HCT116 (cell line): ENCODE data around the gene CDH4. TPM values are rescaled to one million over a fixed set of nuclear protein-coding genes. Genes with fewer than 3 reads are reported as not detected.

ENCODE experiments used
- ATAC-seq: fragments of 200-7000 bp; cut with Tn5 transposase; 2 replicates; pipeline ENCODE4 v1.9.1; 2020; ENCODE audit warnings: mild to moderate bottlenecking, moderate library complexity
- BruUV-seq: library from RNA; stranded (reverse); fragments of 400-500 nt; replicated peaks from 2 replicates; lab custom pipeline; 2021; lab: Mats Ljungman, UMichigan
- CTCF ChIA-PET: fragments of 300-600 bp; sonication (Branson Sonifier 250); formaldehyde crosslinking; loops from one replicate; lab custom pipeline; 2021; ENCODE audit warnings: antibody characterized with exemption; lab: Charles Lee
- POLR2A ChIA-PET: fragments of 300-600, 350-600 bp; sonication (Branson Sonifier 250); formaldehyde crosslinking; loops from one replicate; lab custom pipeline; 2021; ENCODE audit warnings: antibody characterized with exemption; lab: Charles Lee
- RAD21 ChIA-PET, 2 experiments: fragments of 300-600 bp; sonication (Branson Sonifier 250); formaldehyde crosslinking; loops; one replicate each; lab custom pipeline; 2023; ENCODE audit warnings: low total read pairs in 2 of 2; ENCODE audit not compliant: uncharacterized antibody in 2 of 2, unreplicated experiment in 2 of 2, low non-redundant PET in 1 of 2; lab: Charles Lee
- DNase-seq: peaks from one replicate; pipeline ENCODE4 v3.0.0-alpha.2; 2010; ENCODE audit warnings: low read depth, low spot score
- H2AFZ ChIP-seq: fragments of 200-600 bp; shearing (Covaris generic), sonication (generic); 2 replicates; pipeline ENCODE4 v1.6.1; 2017; ENCODE audit warnings: low read depth, mixed run types, mixed read lengths, antibody characterized with exemption, low read length; ENCODE audit not compliant: poor library complexity, severe bottlenecking
- H3K27ac ChIP-seq: 2 replicates; pipeline ENCODE4 v1.5.1; 2012; ENCODE audit warnings: low read depth, low read length
- H3K27me3 ChIP-seq: fragments of 200-600 bp; sonication (generic); 2 replicates; pipeline ENCODE4 v1.6.1; 2016; ENCODE audit warnings: mixed run types, low read length, mixed read lengths; ENCODE audit not compliant: insufficient read depth
- H3K36me3 ChIP-seq, 2 experiments: fragments of 200-500 bp in 1 of 2; fragments of 200-600 bp in 1 of 2; sonication (Bioruptor generic) in 1 of 2; sonication (generic) in 1 of 2; 2 replicates each; pipeline versions ENCODE4 v1.5.1 to v1.6.1; 2014 to 2016; ENCODE audit warnings: low read length in 2 of 2, inconsistent platforms in 1 of 2, mixed read lengths in 1 of 2, mixed run types in 1 of 2; ENCODE audit not compliant: insufficient read depth in 2 of 2, control insufficient read depth in 1 of 2
- H3K4me1 ChIP-seq, 2 experiments: fragments of 200-600 bp in 1 of 2; sonication (generic) in 1 of 2; 2 replicates each; pipeline versions ENCODE4 v1.5.1 to v1.6.1; 2012 to 2017; ENCODE audit warnings: low read length in 2 of 2, inconsistent platforms in 1 of 2, mild to moderate bottlenecking in 1 of 2, mixed read lengths in 1 of 2, mixed run types in 1 of 2, moderate library complexity in 1 of 2; ENCODE audit not compliant: insufficient read depth in 2 of 2, control insufficient read depth in 1 of 2
- H3K4me2 ChIP-seq: fragments of 200-600 bp; sonication (generic); 2 replicates; pipeline ENCODE4 v1.6.1; 2017; ENCODE audit warnings: mixed run types, low read length, mixed read lengths
- H3K4me3 ChIP-seq, 2 experiments: fragments of 200-600 bp in 1 of 2; sonication (generic) in 1 of 2; replicated peaks in 1 of 2; 2 replicates each; pipeline ENCODE4 v1.5.1; 2011 to 2016; ENCODE audit warnings: low read length in 2 of 2, control low read depth in 1 of 2, low read depth in 1 of 2, mild to moderate bottlenecking in 1 of 2, mixed read lengths in 1 of 2, mixed run types in 1 of 2
- H3K79me2 ChIP-seq: fragments of 200-600 bp; sonication (generic); 2 replicates; pipeline ENCODE4 v1.6.1; 2017; ENCODE audit warnings: mild to moderate bottlenecking, mixed run types, low read length, moderate library complexity, mixed read lengths; ENCODE audit not compliant: insufficient read depth
- H3K9ac ChIP-seq: fragments of 200-600 bp; sonication (generic); 2 replicates; pipeline ENCODE4 v1.6.1; 2016; ENCODE audit warnings: low read length, mixed read lengths
- H3K9me2 ChIP-seq: fragments of 200-600 bp; sonication (generic), shearing (Covaris generic); 2 replicates; pipeline ENCODE4 v1.6.1; 2017; ENCODE audit warnings: mixed run types, mild to moderate bottlenecking, moderate library complexity; ENCODE audit not compliant: insufficient read depth
- H3K9me3 ChIP-seq, 2 experiments: fragments of 200-500 bp in 1 of 2; fragments of 200-600 bp in 1 of 2; sonication (Bioruptor generic) in 1 of 2; sonication (generic) in 1 of 2; 2 replicates each; pipeline ENCODE4 v1.6.1; 2014 to 2017; ENCODE audit warnings: low read length in 2 of 2, mixed read lengths in 2 of 2, inconsistent platforms in 1 of 2, low read depth in 1 of 2, mild to moderate bottlenecking in 1 of 2, mixed run types in 1 of 2, moderate library complexity in 1 of 2; ENCODE audit not compliant: control insufficient read depth in 1 of 2, insufficient read depth in 1 of 2
- H4K20me1 ChIP-seq: fragments of 200-600 bp; sonication (generic), shearing (Covaris generic); 2 replicates; pipeline ENCODE4 v1.6.1; 2017; ENCODE audit warnings: mixed run types, mild to moderate bottlenecking, moderate library complexity; ENCODE audit not compliant: insufficient read depth
- ATF3 ChIP-seq: IDR thresholded peaks from 2 replicates; pipeline ENCODE4 v1.6.1; 2012
- CBX3 ChIP-seq: IDR thresholded peaks from 2 replicates; pipeline ENCODE4 v1.6.1; 2012; ENCODE audit warnings: low read depth
- EGR1 ChIP-seq: IDR thresholded peaks from 2 replicates; pipeline ENCODE4 v1.6.1; 2012; ENCODE audit warnings: low read depth
- ELF1 ChIP-seq: IDR thresholded peaks from 2 replicates; pipeline ENCODE4 v1.6.1; 2012; ENCODE audit warnings: low read depth, borderline replicate concordance
- EZH2 ChIP-seq: fragments of 200-600 bp; sonication (generic); IDR thresholded peaks from 2 replicates; pipeline ENCODE4 v1.6.1; 2017; ENCODE audit warnings: antibody characterized with exemption, mixed run types
- FOSL1 ChIP-seq: IDR thresholded peaks from 2 replicates; pipeline ENCODE4 v1.6.1; 2012; ENCODE audit warnings: low read depth
- JUND ChIP-seq: IDR thresholded peaks from 2 replicates; pipeline ENCODE4 v1.6.1; 2012
- MAX ChIP-seq: IDR thresholded peaks from 2 replicates; pipeline ENCODE4 v1.6.1; 2012
- POLR2AphosphoS5 ChIP-seq: IDR thresholded peaks from 2 replicates; pipeline ENCODE4 v1.6.1; 2011; ENCODE audit warnings: mild to moderate bottlenecking, low read depth, low read length, moderate library complexity
- SP1 ChIP-seq: IDR thresholded peaks from 2 replicates; pipeline ENCODE4 v1.6.1; 2012; ENCODE audit warnings: low read depth
- SRF ChIP-seq: IDR thresholded peaks from 2 replicates; pipeline ENCODE4 v1.6.1; 2012; ENCODE audit warnings: low read depth
- TCF7L2 ChIP-seq: IDR thresholded peaks from 2 replicates; pipeline ENCODE4 v1.7.0; 2011; ENCODE audit warnings: borderline replicate concordance, inconsistent platforms; ENCODE audit not compliant: insufficient read depth, insufficient read length; ENCODE audit errors: extremely low read depth
- intact Hi-C: fragments of 100-400 bp; cut with micrococcal nuclease; formaldehyde crosslinking; loops from 2 replicates; pipeline ENCODE4 v1.10.0; 2022
- total RNA-seq: library from RNA; stranded (reverse); gene quantifications from one replicate; pipeline ENCODE4 v1.2.1, GENCODE V29; 2021; ENCODE audit not compliant: unreplicated experiment

CDH4 gene
- total RNA-seq, 1 experiment from 2014 or later, result not detected

GRCh38 chr20:61292821-61293612, 41.0 kb downstream of the CDH4 start:
- TF ChIP-seq EGR1, result no peak
- TF ChIP-seq, all 23 proteins: peak for 0
- H3K4me3 ChIP-seq, result no peak overlapping the region
- intact Hi-C loops, result no loop called here
- H3K4me1 ChIP-seq, result no peaks in the 10 kb centered on the region
- no peaks in the 10 kb centered on the region for H3K36me3 ChIP-seq
- H3K27me3 ChIP-seq, result no peaks in the 10 kb centered on the region
- POLR2A ChIA-PET, result no interaction called here
- no peaks in the 10 kb centered on the region for H4K20me1 ChIP-seq
- no TSS peak for BruUV-seq
- no peaks in the 10 kb centered on the region for H3K9me2 ChIP-seq
- no peak overlapping the region for H2AFZ ChIP-seq
- DNase-seq (no peak), ATAC-seq (no peak)
- no peak overlapping the region for H3K4me2 ChIP-seq
- peaks cover 5 to 26% of the 10 kb centered on the region in 2 experiments; a peak in 2 of 4 replicates for H3K9me3 ChIP-seq
- RAD21 ChIA-PET, result no interaction called here
- no peak overlapping the region for H3K27ac ChIP-seq
- H3K9ac ChIP-seq, result no peak overlapping the region
- no peaks in the 10 kb centered on the region for H3K79me2 ChIP-seq
- CTCF ChIA-PET, result no interaction called here

- ATAC-seq (no peak), DNase-seq (no peak)
- no peak overlapping the region for H3K4me2 ChIP-seq
- no peak overlapping the region for H3K27ac ChIP-seq
- H3K4me3 ChIP-seq, result no peak overlapping the region
- H3K9ac ChIP-seq, result no peak overlapping the region
- H3K79me2 ChIP-seq, result no peaks in the 10 kb centered on the region
- ChIA-PET CTCF (no interaction called here), RAD21 (no interaction called here), POLR2A (no interaction called here)
- peaks cover 5 to 26% of the 10 kb centered on the region in 2 experiments; a peak in 2 of 4 replicates for H3K9me3 ChIP-seq
- no peak overlapping the region for H2AFZ ChIP-seq
- no peak for TF ChIP-seq SRF
- no peak for TF ChIP-seq FOSL1
- no peak for TF ChIP-seq TCF7L2
- no peak for TF ChIP-seq ELF1
- no peak for TF ChIP-seq SP1
- no peak for TF ChIP-seq JUND
- no peak for TF ChIP-seq MAX
- TF ChIP-seq ATF3, result no peak
- no peak for TF ChIP-seq CBX3
- TF ChIP-seq POLR2AphosphoS5, result no peak
- no peak for TF ChIP-seq EZH2
- H3K4me1 ChIP-seq, result no peaks in the 10 kb centered on the region
- no peaks in the 10 kb centered on the region for H3K27me3 ChIP-seq
- H4K20me1 ChIP-seq, result no peaks in the 10 kb centered on the region
- no peaks in the 10 kb centered on the region for H3K36me3 ChIP-seq
- H3K9me2 ChIP-seq, result no peaks in the 10 kb centered on the region
- no TSS peak for BruUV-seq
- intact Hi-C loops, result no loop called here
Measured at GRCh38 chr20:61293951-61294350, 41.9 kb downstream of the CDH4 start.
